CD4-positive, alpha-beta T cell treated with Interleukin-6 at 100 ng/mL for 8 hours (primary cell): Measurements from ENCODE around the gene TBX2.
"Not testable (repeated sequence)": the region's sequence is repeated elsewhere in the genome, so short reads cannot be mapped to it uniquely, and the experiment has no call there.

Experiments
- DNase-seq: peaks from one replicate; pipeline ENCODE4 v3.0.0-alpha.2; 2020; ENCODE audit warnings: mixed read lengths, low spot score

Gene TBX2

GRCh38 chr17:61431594-61432311 is 32.1 kb downstream of the TBX2 start:
- no peak for DNase-seq

GRCh38 chr17:61436273-61436672 is 36.6 kb downstream of the TBX2 start:
- no peak for DNase-seq

- no peak for DNase-seq
Observed at GRCh38 chr17:61436995-61437704, 37.5 kb downstream of the TBX2 start.

- no peak for DNase-seq
Observed at GRCh38 chr17:61440697-61441096, 41.1 kb downstream of the TBX2 start.

GRCh38 chr17:61441507-61441906 is 41.9 kb downstream of the TBX2 start:
- DNase-seq = not testable (repeated sequence)

- DNase-seq = no peak
Observed at GRCh38 chr17:61442136-61442775, 42.6 kb downstream of the TBX2 start.

GRCh38 chr17:61442878-61443474 is 43.3 kb downstream of the TBX2 start:
- no peak for DNase-seq

GRCh38 chr17:61443475-61443882 is 43.8 kb downstream of the TBX2 start:
- no peak for DNase-seq

GRCh38 chr17:61444075-61444474 is 44.4 kb downstream of the TBX2 start:
- no peak for DNase-seq

- DNase-seq = no peak
Observed at GRCh38 chr17:61444831-61445230, 45.2 kb downstream of the TBX2 start.

GRCh38 chr17:61447358-61447757 is 47.7 kb downstream of the TBX2 start:
- no peak for DNase-seq

GRCh38 chr17:61448042-61448441 is 48.4 kb downstream of the TBX2 start:
- no peak for DNase-seq

- DNase-seq = not testable (repeated sequence)
Observed at GRCh38 chr17:61449140-61449539, 49.5 kb downstream of the TBX2 start.

GRCh38 chr17:61449707-61450640 is 50.3 kb downstream of the TBX2 start:
- no peak for DNase-seq

GRCh38 chr17:61450641-61451537 is 51.2 kb downstream of the TBX2 start:
- DNase-seq = no peak

GRCh38 chr17:61451538-61452300 is 52.1 kb downstream of the TBX2 start:
- no peak for DNase-seq

- DNase-seq = no peak
Observed at GRCh38 chr17:61452301-61453290, 53.0 kb downstream of the TBX2 start, which contains the start of gene TBX4. TBX4 (plus strand) TSS chr17:61452422; CDS start chr17:61456491, 4,069 bp downstream.
